K562 (cell line): ENCODE measurements around the gene HOXA4. TPM values are rescaled to one million over a fixed set of nuclear protein-coding genes. Genes with fewer than 3 reads are reported as not detected.

ENCODE experiments used
- ATAC-seq: fragments of 200-7000 bp; cut with Tn5 transposase; 3 replicates; pipeline ENCODE4 v1.9.1; 2020; ENCODE audit warnings: moderate library complexity
- BruUV-seq: library from RNA; stranded (reverse); fragments of 400-500 nt; replicated peaks from 2 replicates; lab custom pipeline; 2021; lab: Mats Ljungman, UMichigan
- CTCF ChIA-PET: fragments of 300-600 bp; formaldehyde crosslinking; extraction: SDS; loops from one replicate; lab custom pipeline; 2021; ENCODE audit warnings: low intra/inter-chr PET ratio; lab: Yijun Ruan, JAX
- POLR2A ChIA-PET: fragments of 300-600, 350-650 bp; sonication (Branson Sonifier 250); formaldehyde crosslinking; extraction: SDS; loops from one replicate; lab custom pipeline; 2021; ENCODE audit warnings: antibody characterized with exemption, inconsistent platforms; lab: Yijun Ruan, JAX
- DNase-seq, 4 experiments: peaks; one replicate each; pipeline versions ENCODE4 v3.0.0 to v3.0.0-alpha.2; 2011 to 2018; ENCODE audit warnings: low spot score in 3 of 4, mixed read lengths in 3 of 4; ENCODE audit errors: extremely low read depth in 1 of 4
- FAIRE-seq: peaks from 2 replicates; lab custom pipeline; 2011; peaks lifted over from hg19 to GRCh38; lab: Jason Lieb, UNC
- H2AFZ ChIP-seq: 2 replicates; pipeline ENCODE4 v1.6.0; 2011; ENCODE audit warnings: low read depth, low read length, control low read depth, inconsistent platforms
- H3K27ac ChIP-seq: fragments of 200-600 bp; 3 replicates; pipeline ENCODE4 v1.8.0; 2011; ENCODE audit warnings: low read depth, mild to moderate bottlenecking, control low read depth, inconsistent platforms, low read length, moderate library complexity, mixed read lengths; ENCODE audit errors: extremely low read depth
- H3K27me3 ChIP-seq, 2 experiments: fragments of 300-600 bp in 1 of 2; 2 replicates in 1 of 2; 3 replicates in 1 of 2; pipeline versions ENCODE4 v1.6.0 to v1.8.0; 2011; ENCODE audit warnings: inconsistent platforms in 2 of 2, low read length in 2 of 2, mild to moderate bottlenecking in 1 of 2, mixed read lengths in 1 of 2, moderate library complexity in 1 of 2; ENCODE audit not compliant: control insufficient read depth in 2 of 2, insufficient read depth in 2 of 2
- H3K36me3 ChIP-seq: fragments of 300-600 bp; 3 replicates; pipeline ENCODE4 v1.8.0; 2011; ENCODE audit warnings: mild to moderate bottlenecking, low read length, inconsistent platforms; ENCODE audit not compliant: control insufficient read depth, insufficient read depth
- H3K4me1 ChIP-seq, 2 experiments: fragments of 200-600 bp in 1 of 2; replicated peaks in 1 of 2; 2 replicates in 1 of 2; 3 replicates in 1 of 2; pipeline versions ENCODE4 v1.5.1 to v1.8.0; 2011; ENCODE audit warnings: inconsistent platforms in 2 of 2, low read length in 2 of 2, mild to moderate bottlenecking in 1 of 2, mixed read lengths in 1 of 2, moderate library complexity in 1 of 2; ENCODE audit not compliant: control insufficient read depth in 2 of 2, insufficient read depth in 2 of 2
- H3K4me2 ChIP-seq: 2 replicates; pipeline ENCODE4 v1.6.1; 2011; ENCODE audit warnings: low read length, control low read depth, inconsistent platforms, mixed read lengths; ENCODE audit not compliant: insufficient read depth
- H3K4me3 ChIP-seq: fragments of 200-600 bp; sonication (generic), shearing (Covaris generic); 2 replicates; pipeline ENCODE4 v1.5.1; 2016; ENCODE audit warnings: control low read depth, inconsistent platforms
- H3K79me2 ChIP-seq: fragments of 200-600 bp; 3 replicates; pipeline ENCODE4 v1.8.0; 2011; ENCODE audit warnings: low read length, inconsistent platforms; ENCODE audit not compliant: control insufficient read depth, insufficient read depth
- H3K9ac ChIP-seq, 2 experiments: 2 replicates each; pipeline versions ENCODE4 v1.6.0 to v1.6.1; 2011; ENCODE audit warnings: low read depth in 2 of 2, low read length in 2 of 2, control low read depth in 1 of 2, inconsistent platforms in 1 of 2, mild to moderate bottlenecking in 1 of 2, mixed read lengths in 1 of 2; ENCODE audit not compliant: insufficient read depth in 1 of 2
- H3K9me1 ChIP-seq: one replicate; pipeline ENCODE4 v1.6.0; 2011; ENCODE audit warnings: inconsistent platforms, mild to moderate bottlenecking, low read length, moderate library complexity; ENCODE audit not compliant: control insufficient read depth, insufficient read depth
- H3K9me3 ChIP-seq: replicated peaks from 2 replicates; pipeline ENCODE4 v1.5.1; 2011; ENCODE audit warnings: low read depth, low read length, inconsistent platforms; ENCODE audit not compliant: control insufficient read depth, insufficient read depth
- H4K20me1 ChIP-seq: replicated peaks from 2 replicates; pipeline ENCODE4 v1.6.1; 2011; ENCODE audit warnings: low read length, inconsistent platforms, mixed read lengths; ENCODE audit not compliant: control insufficient read depth, insufficient read depth
- BCOR ChIP-seq: fragments of 450-650 bp; IDR thresholded peaks from 2 replicates; pipeline ENCODE4 v1.6.1; 2016
- ETV6 ChIP-seq, 3 experiments: fragments of 150-350 bp in 1 of 3; sonication (generic) in 1 of 3; formaldehyde crosslinking in 1 of 3; IDR thresholded peaks; 2 replicates each; pipeline versions ENCODE4 v1.6.1 to v1.8.0; 2014 to 2022; ENCODE audit warnings: borderline replicate concordance in 2 of 3, low read depth in 2 of 3, antibody characterized with exemption in 1 of 3, low read length in 1 of 3, mild to moderate bottlenecking in 1 of 3, missing genetic modification reagents in 1 of 3
- FOXP1 ChIP-seq: sonication (generic); formaldehyde crosslinking; IDR thresholded peaks from 2 replicates; pipeline ENCODE4 v1.8.0; 2022; ENCODE audit warnings: mild to moderate bottlenecking, missing genetic modification reagents
- SIRT6 ChIP-seq: IDR thresholded peaks from one replicate; pipeline ENCODE4 v1.6.1; 2012; ENCODE audit warnings: low read depth, mild to moderate bottlenecking, control low read depth, inconsistent platforms, low read length, moderate library complexity
- WGBS: fragments of 100-300 bp; shearing (Covaris generic); methylation state at CpG from one replicate; pipeline ENCODE4 v1.1.6; 2016; ENCODE audit warnings: low coverage, mixed read lengths; ENCODE audit not compliant: insufficient coverage; ENCODE audit errors: missing lambda C conversion rate; 5-methylcytosine and 5-hydroxymethylcytosine counted together
- in situ Hi-C: fragments of 300-500 bp; cut with MboI; formaldehyde crosslinking; loops from 4 replicates; pipeline ENCODE4 v1.15.0; 2018; ENCODE audit warnings: inconsistent platforms, mixed read lengths
- intact Hi-C: fragments of 100-400 bp; cut with micrococcal nuclease; formaldehyde crosslinking; loops from 2 replicates; pipeline ENCODE4 v1.14.2; 2022
- polyA plus RNA-seq, 8 experiments: library from polyadenylated mRNA; depleted of rRNA in 4 of 8; stranded (reverse) in 5 of 8; unstranded in 3 of 8; fragments of >200 nt; fragmentation: Nextera tagmentation in 2 of 8; fragmentation: Illumina TruSeq in 1 of 8; extraction: Ambion mirVana in 2 of 8; extraction: Trizol in 1 of 8; gene quantifications; 2 replicates each; pipeline versions ENCODE4 v1.2.1 to v1.2.3, GENCODE V29; 2011 to 2014; ENCODE audit warnings: inconsistent platforms in 1 of 8, missing spikeins in 1 of 8
- total RNA-seq, 7 experiments: library from RNA; depleted of rRNA in 6 of 7; stranded (reverse); fragments of >200 nt in 6 of 7; fragmentation: Illumina TruSeq in 2 of 7; extraction: Trizol in 2 of 7; gene quantifications; 2 replicates each; pipeline versions ENCODE4 v1.2.1 to v1.2.3, GENCODE V29; 2011 to 2021; ENCODE audit warnings: low replicate concordance in 1 of 7
- TF ChIP-seq, protein P1 (sequence below): IDR thresholded peaks from 3 replicates; pipeline ENCODE4 v1.6.1; 2011; ENCODE audit warnings: borderline replicate concordance, mild to moderate bottlenecking, moderate library complexity; ENCODE audit not compliant: insufficient read length; ENCODE audit errors: extremely low read depth
- TF ChIP-seq, protein P2 (sequence below), 2 experiments: fragments of 450-650 bp; IDR thresholded peaks; 2 replicates each; pipeline ENCODE4 v1.6.1; 2016
- TF ChIP-seq, protein P3 (sequence below): fragments of 450-650 bp; formaldehyde crosslinking; IDR thresholded peaks from 2 replicates; pipeline ENCODE4 v1.4.0; 2020; ENCODE audit warnings: mild to moderate bottlenecking, moderate library complexity
- TF ChIP-seq, protein P4 (sequence below): fragments of 250-450 bp; sonication (Bioruptor Pico); IDR thresholded peaks from 2 replicates; pipeline ENCODE4 v1.8.0; 2021; ENCODE audit warnings: borderline replicate concordance, mild to moderate bottlenecking, moderate library complexity; ENCODE audit not compliant: poor library complexity, severe bottlenecking

The HOXA4 gene
- total and polyA plus RNA-seq, 9 of the 15 experiments (the other 6 are each of a cell fraction or from before 2014, with no cell fraction given), result not detected

DNA sequence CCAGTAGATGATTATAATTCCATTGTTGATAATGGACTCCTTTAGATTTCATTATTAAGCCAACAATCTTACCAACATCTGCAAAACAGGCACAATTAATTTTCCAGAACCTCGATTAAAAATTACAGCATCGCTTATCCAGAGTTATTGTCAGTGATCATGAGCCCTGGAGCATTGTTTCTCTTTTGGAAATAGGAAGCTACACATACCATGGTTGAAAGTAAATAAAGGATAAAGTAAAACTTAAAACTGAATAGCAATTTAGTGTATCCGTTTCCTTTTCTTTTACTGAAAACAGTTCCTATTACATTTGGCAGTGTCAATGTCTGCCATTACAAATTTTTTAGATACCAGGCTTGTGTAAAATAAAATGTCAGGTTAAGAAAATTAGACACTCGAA, 18.2 kb downstream of the HOXA4 start:
- WGBS, result 0% methylated on average over 4 of the region's 4 CpGs
- 0 out of 2 replicates have a peak, but pooled peaks cover 6% of the 10 kb centered on the region for H4K20me1 ChIP-seq
- no peak overlapping the region for H3K9ac ChIP-seq
- BruUV-seq, result no TSS peak
- in situ Hi-C loops (no loop called here), intact Hi-C loops (no loop called here)
- ATAC-seq (no peak), FAIRE-seq (no peak), DNase-seq (no peak)
- H3K27me3 ChIP-seq, result peaks cover 52 to 67% of the 10 kb centered on the region in 2 experiments; a peak in 4 of 5 replicates
- no peak overlapping the region for H3K4me2 ChIP-seq
- CTCF ChIA-PET, result no interaction called here
- TF ChIP-seq, protein P1, sequence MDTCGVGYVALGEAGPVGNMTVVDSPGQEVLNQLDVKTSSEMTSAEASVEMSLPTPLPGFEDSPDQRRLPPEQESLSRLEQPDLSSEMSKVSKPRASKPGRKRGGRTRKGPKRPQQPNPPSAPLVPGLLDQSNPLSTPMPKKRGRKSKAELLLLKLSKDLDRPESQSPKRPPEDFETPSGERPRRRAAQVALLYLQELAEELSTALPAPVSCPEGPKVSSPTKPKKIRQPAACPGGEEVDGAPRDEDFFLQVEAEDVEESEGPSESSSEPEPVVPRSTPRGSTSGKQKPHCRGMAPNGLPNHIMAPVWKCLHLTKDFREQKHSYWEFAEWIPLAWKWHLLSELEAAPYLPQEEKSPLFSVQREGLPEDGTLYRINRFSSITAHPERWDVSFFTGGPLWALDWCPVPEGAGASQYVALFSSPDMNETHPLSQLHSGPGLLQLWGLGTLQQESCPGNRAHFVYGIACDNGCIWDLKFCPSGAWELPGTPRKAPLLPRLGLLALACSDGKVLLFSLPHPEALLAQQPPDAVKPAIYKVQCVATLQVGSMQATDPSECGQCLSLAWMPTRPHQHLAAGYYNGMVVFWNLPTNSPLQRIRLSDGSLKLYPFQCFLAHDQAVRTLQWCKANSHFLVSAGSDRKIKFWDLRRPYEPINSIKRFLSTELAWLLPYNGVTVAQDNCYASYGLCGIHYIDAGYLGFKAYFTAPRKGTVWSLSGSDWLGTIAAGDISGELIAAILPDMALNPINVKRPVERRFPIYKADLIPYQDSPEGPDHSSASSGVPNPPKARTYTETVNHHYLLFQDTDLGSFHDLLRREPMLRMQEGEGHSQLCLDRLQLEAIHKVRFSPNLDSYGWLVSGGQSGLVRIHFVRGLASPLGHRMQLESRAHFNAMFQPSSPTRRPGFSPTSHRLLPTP, result no peak
- TF ChIP-seq, protein P2, sequence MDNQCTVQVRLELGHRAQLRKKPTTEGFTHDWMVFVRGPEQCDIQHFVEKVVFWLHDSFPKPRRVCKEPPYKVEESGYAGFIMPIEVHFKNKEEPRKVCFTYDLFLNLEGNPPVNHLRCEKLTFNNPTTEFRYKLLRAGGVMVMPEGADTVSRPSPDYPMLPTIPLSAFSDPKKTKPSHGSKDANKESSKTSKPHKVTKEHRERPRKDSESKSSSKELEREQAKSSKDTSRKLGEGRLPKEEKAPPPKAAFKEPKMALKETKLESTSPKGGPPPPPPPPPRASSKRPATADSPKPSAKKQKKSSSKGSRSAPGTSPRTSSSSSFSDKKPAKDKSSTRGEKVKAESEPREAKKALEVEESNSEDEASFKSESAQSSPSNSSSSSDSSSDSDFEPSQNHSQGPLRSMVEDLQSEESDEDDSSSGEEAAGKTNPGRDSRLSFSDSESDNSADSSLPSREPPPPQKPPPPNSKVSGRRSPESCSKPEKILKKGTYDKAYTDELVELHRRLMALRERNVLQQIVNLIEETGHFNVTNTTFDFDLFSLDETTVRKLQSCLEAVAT (IDR thresholded peaks at IDR 0.05), result no peak
- TF ChIP-seq BCOR (no peak), FOXP1 (CRISPR knock-in tag) (no peak), SIRT6 (no peak), ETV6 (IDR thresholded peaks at IDR 0.05; ENCODE audit: borderline replicate concordance in 1 of 2, low read depth in 2 of 2, low read length in 1 of 2) (no peak), ETV6 (CRISPR knock-in tag; IDR thresholded peaks at IDR 0.05; ENCODE audit: borderline replicate concordance) (no peak)
- TF ChIP-seq, protein P3, sequence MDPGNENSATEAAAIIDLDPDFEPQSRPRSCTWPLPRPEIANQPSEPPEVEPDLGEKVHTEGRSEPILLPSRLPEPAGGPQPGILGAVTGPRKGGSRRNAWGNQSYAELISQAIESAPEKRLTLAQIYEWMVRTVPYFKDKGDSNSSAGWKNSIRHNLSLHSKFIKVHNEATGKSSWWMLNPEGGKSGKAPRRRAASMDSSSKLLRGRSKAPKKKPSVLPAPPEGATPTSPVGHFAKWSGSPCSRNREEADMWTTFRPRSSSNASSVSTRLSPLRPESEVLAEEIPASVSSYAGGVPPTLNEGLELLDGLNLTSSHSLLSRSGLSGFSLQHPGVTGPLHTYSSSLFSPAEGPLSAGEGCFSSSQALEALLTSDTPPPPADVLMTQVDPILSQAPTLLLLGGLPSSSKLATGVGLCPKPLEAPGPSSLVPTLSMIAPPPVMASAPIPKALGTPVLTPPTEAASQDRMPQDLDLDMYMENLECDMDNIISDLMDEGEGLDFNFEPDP (CRISPR knock-in tag), result no peak
- TF ChIP-seq, protein P4, sequence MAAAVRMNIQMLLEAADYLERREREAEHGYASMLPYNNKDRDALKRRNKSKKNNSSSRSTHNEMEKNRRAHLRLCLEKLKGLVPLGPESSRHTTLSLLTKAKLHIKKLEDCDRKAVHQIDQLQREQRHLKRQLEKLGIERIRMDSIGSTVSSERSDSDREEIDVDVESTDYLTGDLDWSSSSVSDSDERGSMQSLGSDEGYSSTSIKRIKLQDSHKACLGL (CRISPR knock-in tag), result no peak
- H3K79me2 ChIP-seq, result no peaks in the 10 kb centered on the region
- no peaks in the 10 kb centered on the region for H3K9me1 ChIP-seq
- no peak overlapping the region for H3K27ac ChIP-seq
- POLR2A ChIA-PET, result no interaction called here
- no peak overlapping the region for H2AFZ ChIP-seq
- no peaks in the 10 kb centered on the region for H3K36me3 ChIP-seq
- H3K4me3 ChIP-seq, result no peak overlapping the region
- peaks cover 0 to 28% of the 10 kb centered on the region in 2 experiments; a peak in 2 of 5 replicates for H3K4me1 ChIP-seq
- H3K9me3 ChIP-seq, result no peaks in the 10 kb centered on the region
